OCI-LY3 (cell line): ENCODE data around the gene CLEC14A.

ENCODE experiments used
- EZH2phosphoT487 ChIP-seq: fragments of 200-600 bp; shearing (Covaris generic); IDR thresholded peaks from 2 replicates; pipeline ENCODE4 v1.6.1; 2018; ENCODE audit warnings: antibody characterized with exemption, mixed run types, low read depth
- TF ChIP-seq, protein P1 (sequence below): fragments of 200-600, 300-600 bp; sonication (generic); IDR thresholded peaks from 2 replicates; pipeline ENCODE4 v1.5.1; 2014; ENCODE audit warnings: antibody characterized with exemption, low read length, low read depth

- TF ChIP-seq, protein P1, sequence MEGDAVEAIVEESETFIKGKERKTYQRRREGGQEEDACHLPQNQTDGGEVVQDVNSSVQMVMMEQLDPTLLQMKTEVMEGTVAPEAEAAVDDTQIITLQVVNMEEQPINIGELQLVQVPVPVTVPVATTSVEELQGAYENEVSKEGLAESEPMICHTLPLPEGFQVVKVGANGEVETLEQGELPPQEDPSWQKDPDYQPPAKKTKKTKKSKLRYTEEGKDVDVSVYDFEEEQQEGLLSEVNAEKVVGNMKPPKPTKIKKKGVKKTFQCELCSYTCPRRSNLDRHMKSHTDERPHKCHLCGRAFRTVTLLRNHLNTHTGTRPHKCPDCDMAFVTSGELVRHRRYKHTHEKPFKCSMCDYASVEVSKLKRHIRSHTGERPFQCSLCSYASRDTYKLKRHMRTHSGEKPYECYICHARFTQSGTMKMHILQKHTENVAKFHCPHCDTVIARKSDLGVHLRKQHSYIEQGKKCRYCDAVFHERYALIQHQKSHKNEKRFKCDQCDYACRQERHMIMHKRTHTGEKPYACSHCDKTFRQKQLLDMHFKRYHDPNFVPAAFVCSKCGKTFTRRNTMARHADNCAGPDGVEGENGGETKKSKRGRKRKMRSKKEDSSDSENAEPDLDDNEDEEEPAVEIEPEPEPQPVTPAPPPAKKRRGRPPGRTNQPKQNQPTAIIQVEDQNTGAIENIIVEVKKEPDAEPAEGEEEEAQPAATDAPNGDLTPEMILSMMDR: no peak
- TF ChIP-seq EZH2phosphoT487: no peak
These were observed 594 bp upstream of the CLEC14A start for GRCh38 chr14:38256533-38256840.
